ENCODE results near the gene DHRS3.

DNA sequence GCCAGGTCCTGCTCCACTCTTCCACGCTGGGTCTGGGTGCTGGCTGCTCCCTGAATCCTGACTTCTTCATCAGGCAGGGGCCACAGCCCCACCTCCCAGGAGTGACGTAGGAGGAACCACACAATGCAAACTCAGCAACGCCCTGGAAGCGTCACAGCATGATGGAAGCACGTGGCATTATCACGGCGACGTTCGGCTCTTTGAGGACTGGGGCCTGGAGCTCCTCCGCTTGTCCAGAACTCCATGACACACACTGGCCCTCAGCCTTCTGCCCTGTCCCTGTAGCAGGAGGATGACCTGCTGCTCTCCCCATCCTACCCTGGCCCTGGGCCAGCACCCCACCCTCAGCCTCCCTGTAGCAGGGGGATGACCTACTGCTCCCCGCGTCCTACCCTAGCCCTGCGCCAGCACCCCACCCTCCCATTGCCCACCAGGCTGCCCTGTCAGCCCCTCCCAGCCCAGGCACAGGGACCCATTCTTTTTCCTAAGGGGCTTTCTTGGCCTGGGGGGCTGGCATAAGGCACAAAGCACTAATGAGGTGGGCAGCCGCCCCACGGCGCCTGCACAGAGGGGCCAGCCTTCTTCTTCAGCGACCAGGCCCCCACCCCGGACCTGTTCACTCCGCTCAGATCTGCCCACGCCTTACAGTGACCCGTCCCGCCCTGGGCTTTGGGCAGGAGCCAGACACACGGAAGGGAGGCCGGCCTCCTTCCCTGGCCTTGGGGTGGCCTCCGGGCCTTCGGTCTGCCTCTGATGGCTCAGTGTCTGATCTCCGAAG lies 65.7 kb downstream of the DHRS3 start:
- TF ChIP-seq, protein P1, sequence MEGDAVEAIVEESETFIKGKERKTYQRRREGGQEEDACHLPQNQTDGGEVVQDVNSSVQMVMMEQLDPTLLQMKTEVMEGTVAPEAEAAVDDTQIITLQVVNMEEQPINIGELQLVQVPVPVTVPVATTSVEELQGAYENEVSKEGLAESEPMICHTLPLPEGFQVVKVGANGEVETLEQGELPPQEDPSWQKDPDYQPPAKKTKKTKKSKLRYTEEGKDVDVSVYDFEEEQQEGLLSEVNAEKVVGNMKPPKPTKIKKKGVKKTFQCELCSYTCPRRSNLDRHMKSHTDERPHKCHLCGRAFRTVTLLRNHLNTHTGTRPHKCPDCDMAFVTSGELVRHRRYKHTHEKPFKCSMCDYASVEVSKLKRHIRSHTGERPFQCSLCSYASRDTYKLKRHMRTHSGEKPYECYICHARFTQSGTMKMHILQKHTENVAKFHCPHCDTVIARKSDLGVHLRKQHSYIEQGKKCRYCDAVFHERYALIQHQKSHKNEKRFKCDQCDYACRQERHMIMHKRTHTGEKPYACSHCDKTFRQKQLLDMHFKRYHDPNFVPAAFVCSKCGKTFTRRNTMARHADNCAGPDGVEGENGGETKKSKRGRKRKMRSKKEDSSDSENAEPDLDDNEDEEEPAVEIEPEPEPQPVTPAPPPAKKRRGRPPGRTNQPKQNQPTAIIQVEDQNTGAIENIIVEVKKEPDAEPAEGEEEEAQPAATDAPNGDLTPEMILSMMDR (IDR thresholded peaks at IDR 0.05), result no peak
- no peak for TF ChIP-seq POLR2AphosphoS5 (IDR thresholded peaks at IDR 0.05)
- no peak for TF ChIP-seq POLR2A (IDR thresholded peaks at IDR 0.05)
